NCI-H146 treated with DMSO at 0.1 percent for 48 hours (cell line): Measurements from ENCODE around the gene DIS3L2.
"Not testable (repeated sequence)": the region's sequence is repeated elsewhere in the genome, so short reads cannot be mapped to it uniquely, and the experiment has no call there.

Experiments
- DNase-seq: peaks from one replicate; lab custom pipeline; 2025; ENCODE audit not compliant: unreplicated experiment; lab: John Stamatoyannopoulos, UW

Gene DIS3L2

GRCh38 chr2:232341739-232342126, 380.2 kb downstream of the DIS3L2 start:
- DNase-seq: no peak

GRCh38 chr2:232342635-232343565, 381.4 kb downstream of the DIS3L2 start:
- no peak for DNase-seq

- DNase-seq: no peak
These were observed 382.3 kb downstream of the DIS3L2 start for GRCh38 chr2:232343821-232344220.

GRCh38 chr2:232345251-232345650, 383.7 kb downstream of the DIS3L2 start:
- no peak for DNase-seq

- DNase-seq: no peak
These were observed 385.9 kb downstream of the DIS3L2 start for GRCh38 chr2:232347369-232347768.

GRCh38 chr2:232348936-232349335, 387.4 kb downstream of the DIS3L2 start:
- DNase-seq: no peak

- no peak for DNase-seq
These were observed 388.0 kb downstream of the DIS3L2 start for GRCh38 chr2:232349546-232349945.

- no peak for DNase-seq
These were observed 388.6 kb downstream of the DIS3L2 start for GRCh38 chr2:232349946-232350635.

GRCh38 chr2:232350804-232351685, 389.5 kb downstream of the DIS3L2 start:
- no peak for DNase-seq

GRCh38 chr2:232351686-232352510, 390.4 kb downstream of the DIS3L2 start:
- no peak for DNase-seq

GRCh38 chr2:232352511-232353091, 391.1 kb downstream of the DIS3L2 start:
- no peak for DNase-seq

GRCh38 chr2:232353096-232353495, 391.6 kb downstream of the DIS3L2 start:
- no peak for DNase-seq

- no peak for DNase-seq
These were observed 392.1 kb downstream of the DIS3L2 start for GRCh38 chr2:232353660-232354059.

- DNase-seq: no peak
These were observed 392.6 kb downstream of the DIS3L2 start for GRCh38 chr2:232354069-232354468.

GRCh38 chr2:232361646-232362045, 400.1 kb downstream of the DIS3L2 start:
- DNase-seq: no peak

- no peak for DNase-seq
These were observed 400.8 kb downstream of the DIS3L2 start for GRCh38 chr2:232362174-232362900.

GRCh38 chr2:232363064-232363783, 401.7 kb downstream of the DIS3L2 start:
- DNase-seq: not testable (repeated sequence)

- no peak for DNase-seq
These were observed 402.5 kb downstream of the DIS3L2 start for GRCh38 chr2:232363784-232364615.
